ENCODE data around the gene PRICKLE4.

Gene PRICKLE4

DNA sequence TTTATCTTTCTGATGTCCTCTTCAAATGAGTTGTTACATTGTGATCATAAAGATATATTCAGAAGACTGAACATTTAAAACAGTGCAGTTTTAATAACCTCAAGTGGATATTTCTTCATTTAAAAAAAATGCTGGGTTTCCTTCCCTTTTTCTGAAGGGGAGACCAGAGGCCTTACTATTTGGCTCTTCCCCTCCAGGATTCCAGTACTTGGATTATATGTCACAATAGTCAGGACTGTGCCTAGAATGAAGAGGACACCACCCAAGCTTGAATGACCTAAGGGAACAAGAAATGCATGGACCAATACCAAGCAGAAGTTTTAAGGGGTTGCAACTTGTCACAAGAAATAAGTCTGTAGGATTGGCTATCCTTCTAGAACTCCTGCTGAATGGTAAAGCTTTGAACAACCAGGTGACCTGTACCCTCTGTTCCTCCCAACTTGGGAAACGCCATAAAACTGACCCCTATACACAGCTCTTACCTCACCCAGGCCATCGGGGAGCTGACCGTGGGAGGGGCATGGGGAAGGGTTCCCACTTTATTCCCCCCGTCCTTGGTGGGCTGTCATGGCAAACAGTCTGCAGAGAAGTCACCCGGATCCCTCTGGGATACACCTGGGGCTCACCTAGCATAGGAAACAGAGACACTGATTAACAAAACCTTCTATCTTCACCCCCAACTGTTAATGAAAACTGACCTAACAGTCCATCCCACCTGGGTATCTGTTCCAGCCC is 2.9 kb upstream of the PRICKLE4 start:
- DNase-seq (ENCODE audit: low read depth) = no peak
- no peak overlapping the region for H3K4me3 ChIP-seq (ENCODE audit: low read depth, low read length)
- TF ChIP-seq, protein P1, sequence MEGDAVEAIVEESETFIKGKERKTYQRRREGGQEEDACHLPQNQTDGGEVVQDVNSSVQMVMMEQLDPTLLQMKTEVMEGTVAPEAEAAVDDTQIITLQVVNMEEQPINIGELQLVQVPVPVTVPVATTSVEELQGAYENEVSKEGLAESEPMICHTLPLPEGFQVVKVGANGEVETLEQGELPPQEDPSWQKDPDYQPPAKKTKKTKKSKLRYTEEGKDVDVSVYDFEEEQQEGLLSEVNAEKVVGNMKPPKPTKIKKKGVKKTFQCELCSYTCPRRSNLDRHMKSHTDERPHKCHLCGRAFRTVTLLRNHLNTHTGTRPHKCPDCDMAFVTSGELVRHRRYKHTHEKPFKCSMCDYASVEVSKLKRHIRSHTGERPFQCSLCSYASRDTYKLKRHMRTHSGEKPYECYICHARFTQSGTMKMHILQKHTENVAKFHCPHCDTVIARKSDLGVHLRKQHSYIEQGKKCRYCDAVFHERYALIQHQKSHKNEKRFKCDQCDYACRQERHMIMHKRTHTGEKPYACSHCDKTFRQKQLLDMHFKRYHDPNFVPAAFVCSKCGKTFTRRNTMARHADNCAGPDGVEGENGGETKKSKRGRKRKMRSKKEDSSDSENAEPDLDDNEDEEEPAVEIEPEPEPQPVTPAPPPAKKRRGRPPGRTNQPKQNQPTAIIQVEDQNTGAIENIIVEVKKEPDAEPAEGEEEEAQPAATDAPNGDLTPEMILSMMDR (conservative IDR thresholded peaks at IDR 0.05; ENCODE audit: low read depth, low read length) = no peak

DNA sequence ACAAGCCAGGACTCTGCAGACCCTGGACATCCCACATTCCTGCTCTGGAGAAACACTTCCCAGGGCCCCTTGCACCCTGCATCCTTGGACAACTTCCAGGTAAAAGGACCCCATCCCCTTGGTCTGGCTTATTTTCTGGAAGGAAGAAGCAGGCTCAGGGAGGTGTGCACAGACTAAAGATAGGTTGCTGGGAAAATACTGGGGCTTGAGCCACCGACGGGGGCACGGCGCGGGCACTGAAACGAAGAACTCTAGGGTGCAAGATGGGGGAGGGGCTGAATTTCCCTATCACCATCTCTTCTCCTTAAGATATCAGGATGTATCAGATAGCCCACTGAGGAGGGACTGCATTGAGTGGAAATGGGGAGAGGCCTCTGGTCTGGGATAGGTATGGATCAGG is 1.7 kb upstream of the PRICKLE4 start:
- TF ChIP-seq, protein P1 (conservative IDR thresholded peaks at IDR 0.05; ENCODE audit: low read depth, low read length) = no peak
- peak overlapping the region; percentile 67 for H3K4me3 ChIP-seq (ENCODE audit: low read depth, low read length)
- no peak for DNase-seq (ENCODE audit: low read depth)

DNA sequence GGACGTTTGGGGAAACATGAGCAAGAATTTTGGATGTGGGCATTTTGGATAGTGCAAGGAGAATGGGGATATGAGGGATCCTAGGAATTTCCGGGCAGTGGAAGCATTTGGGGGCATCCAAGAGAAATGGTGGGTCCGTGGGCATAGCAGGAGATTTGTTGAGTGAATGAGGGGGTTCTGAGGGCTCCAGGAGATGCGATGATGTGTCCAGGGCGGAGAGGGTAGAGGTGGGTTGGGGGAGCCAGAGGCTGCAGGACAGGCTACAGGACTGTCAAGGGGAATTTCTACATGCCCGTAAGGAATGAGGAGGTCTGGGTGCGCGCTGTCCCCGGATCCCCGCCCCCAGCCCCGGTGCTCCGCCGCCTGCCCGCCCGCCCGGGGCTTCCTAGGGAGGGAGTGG is 1.2 kb upstream of the PRICKLE4 start:
- TF ChIP-seq, protein P1 (conservative IDR thresholded peaks at IDR 0.05; ENCODE audit: low read depth, low read length) = no peak
- no peak for DNase-seq (ENCODE audit: low read depth)
- H3K4me3 ChIP-seq (ENCODE audit: low read depth, low read length) = peak overlapping the region; percentile 67

DNA sequence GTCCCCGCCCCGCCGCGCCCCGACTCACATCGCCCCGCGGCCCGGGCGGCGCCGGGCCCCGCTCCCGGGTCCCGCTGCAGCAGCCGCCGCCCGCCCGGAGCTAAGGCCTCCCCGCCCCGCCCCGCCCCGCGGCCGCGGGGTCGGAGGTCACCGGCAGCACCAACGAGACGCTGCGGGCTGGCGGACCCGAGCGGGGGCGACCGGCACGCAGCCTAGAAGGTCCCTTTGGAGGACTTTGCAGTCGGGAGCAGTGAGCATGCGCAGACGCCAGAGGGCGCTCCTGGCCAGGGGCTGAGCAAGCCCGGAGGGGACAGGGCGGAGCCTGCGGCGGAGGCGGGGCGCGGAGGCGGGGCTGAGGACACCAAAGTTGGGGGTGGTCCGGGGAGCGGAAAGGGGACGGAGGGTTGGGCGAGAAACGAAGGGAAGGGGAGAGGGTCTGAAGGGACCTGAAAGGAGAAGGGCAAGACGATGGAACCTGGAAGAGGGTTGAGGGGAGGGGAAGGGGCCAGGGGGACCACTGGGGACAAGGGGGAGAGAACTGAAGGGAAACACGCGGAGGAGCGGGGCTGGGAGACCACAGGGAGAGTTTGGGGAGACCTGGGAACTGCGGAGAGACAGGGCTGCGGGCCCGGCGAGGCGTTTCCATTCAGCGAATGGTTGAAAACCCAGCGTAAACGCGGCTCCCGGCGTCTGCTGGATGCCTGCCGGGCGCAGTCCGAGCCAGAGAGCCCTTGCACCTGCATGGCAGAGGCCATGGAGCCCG is 613 bp upstream of the PRICKLE4 start, which contains the start of gene FRS3:
Gene FRS3 (minus strand): TSS at position 113 of the 763 bp plus-strand sequence. CDS start 2,913 bp downstream, outside the sequence.
- DNase-seq (ENCODE audit: low read depth) = peak; percentile 95
- H3K4me3 ChIP-seq (ENCODE audit: low read depth, low read length) = peak within 1 kb of the TSS; percentile 67
- TF ChIP-seq, protein P1 (conservative IDR thresholded peaks at IDR 0.05; ENCODE audit: low read depth, low read length) = peak; percentile 85

DNA sequence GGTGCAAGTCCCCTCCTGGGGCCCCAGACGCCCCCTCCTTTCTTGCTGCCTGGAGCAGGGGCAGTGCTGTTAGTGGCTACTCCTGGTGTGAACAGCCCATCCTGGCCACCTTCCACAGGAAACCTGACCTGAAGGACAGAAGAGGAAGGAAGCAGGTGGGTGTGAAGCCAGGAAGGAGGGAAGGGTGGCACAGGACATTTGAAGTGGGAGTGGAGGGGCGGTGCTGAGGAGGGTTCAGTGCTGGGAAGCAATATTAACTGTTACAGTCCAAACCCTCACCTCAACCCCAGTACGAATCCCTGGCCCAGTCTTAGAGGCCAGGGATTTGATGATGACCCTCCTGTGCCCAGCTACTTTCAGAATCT is 766 bp downstream of the PRICKLE4 start:
- TF ChIP-seq, protein P1 (conservative IDR thresholded peaks at IDR 0.05; ENCODE audit: low read depth, low read length) = no peak
- H3K4me3 ChIP-seq (ENCODE audit: low read depth, low read length) = peak overlapping the region; percentile 67
- DNase-seq (ENCODE audit: low read depth) = no peak

DNA sequence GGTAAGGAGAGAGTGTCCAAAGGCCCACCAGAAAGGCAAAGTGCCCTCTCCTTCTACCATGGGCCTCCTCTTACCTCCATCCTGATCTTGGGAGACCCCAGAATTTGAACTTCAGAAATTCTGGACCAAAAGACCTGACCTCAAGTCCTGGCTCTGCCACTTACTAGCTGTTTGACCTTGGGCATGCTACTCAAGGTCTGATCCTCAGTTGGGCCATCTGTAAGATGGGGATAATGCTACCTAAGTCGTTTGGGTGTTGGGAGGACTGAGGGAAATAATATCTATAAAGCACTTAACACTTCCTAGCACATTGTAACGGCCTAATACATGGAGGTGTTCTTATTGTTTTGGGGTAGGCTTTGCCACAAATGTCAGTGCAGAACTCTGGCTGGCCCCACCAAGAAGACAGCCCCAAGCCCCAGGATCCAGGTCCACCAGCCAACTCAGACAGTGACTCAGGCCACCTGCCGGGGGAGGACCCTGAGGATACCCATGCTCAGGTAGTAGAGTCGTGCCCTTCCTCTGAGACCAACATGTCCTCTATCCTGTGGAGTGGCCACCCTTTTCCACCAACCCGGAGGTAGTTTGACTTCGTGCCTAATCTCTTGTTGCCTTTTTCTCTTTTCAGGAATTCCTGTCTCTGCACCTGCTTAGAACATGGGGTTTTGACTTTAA is 2.7 kb downstream of the PRICKLE4 start:
- no peak overlapping the region for H3K4me3 ChIP-seq (ENCODE audit: low read depth, low read length)
- DNase-seq (ENCODE audit: low read depth) = no peak
- TF ChIP-seq, protein P1 (conservative IDR thresholded peaks at IDR 0.05; ENCODE audit: low read depth, low read length) = no peak
